GM15510 (cell line): ENCODE data around the gene PLA2G4D.

Experiments
- POLR2A ChIP-seq: IDR thresholded peaks from 3 replicates; pipeline ENCODE4 v1.6.1; 2011; ENCODE audit warnings: borderline replicate concordance; ENCODE audit not compliant: insufficient read length; ENCODE audit errors: extremely low read depth

The PLA2G4D gene

DNA sequence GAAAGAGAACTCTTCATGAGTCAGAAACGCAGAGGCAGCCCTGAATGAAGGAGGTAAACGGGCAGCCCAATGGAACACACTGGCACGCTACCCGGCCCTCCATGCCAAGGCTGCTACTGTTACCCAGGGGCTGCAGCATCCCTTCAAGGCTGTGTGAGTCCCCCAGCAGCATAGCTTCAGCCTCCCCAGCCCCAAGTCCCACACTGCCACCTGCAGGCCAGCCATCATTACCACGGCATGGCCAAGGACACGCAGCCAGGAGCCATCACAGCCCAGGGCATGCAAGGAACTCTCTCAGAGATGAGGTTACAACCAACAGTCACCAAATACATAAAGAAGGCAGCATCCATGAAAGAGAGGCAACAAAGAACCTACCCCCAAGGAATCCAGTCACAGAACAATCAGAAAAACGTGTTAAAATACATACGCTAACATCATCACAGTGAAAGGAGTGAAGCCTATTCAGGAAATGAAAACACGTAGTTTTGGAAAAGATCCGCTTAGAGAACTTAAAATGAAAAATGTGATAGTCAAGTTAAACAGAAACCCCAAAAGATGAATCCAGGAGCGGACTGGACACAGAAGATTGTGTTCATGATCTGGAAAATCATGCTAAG lies 39.6 kb upstream of the PLA2G4D start:
- TF ChIP-seq POLR2A, result no peak

DNA sequence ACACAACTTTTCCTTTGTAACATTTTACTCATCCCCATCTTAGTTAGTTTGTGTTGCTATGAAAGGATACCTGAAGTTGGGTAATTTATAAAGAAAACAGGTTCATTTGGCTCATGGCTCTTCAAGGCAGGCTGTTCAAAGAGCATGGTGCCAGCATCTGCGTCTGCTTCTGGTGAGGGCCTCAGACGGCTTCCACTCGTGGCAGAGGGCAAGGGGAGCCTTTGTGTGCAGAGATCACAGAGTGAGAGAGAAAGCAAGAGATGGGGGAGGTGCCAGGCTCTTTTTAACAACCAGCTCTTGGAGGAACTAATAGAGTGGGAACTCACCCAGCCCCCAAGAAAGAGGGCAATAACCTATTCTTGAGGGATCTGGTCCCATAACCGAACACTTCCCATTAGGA lies 39.0 kb upstream of the PLA2G4D start:
- TF ChIP-seq POLR2A, result no peak

DNA sequence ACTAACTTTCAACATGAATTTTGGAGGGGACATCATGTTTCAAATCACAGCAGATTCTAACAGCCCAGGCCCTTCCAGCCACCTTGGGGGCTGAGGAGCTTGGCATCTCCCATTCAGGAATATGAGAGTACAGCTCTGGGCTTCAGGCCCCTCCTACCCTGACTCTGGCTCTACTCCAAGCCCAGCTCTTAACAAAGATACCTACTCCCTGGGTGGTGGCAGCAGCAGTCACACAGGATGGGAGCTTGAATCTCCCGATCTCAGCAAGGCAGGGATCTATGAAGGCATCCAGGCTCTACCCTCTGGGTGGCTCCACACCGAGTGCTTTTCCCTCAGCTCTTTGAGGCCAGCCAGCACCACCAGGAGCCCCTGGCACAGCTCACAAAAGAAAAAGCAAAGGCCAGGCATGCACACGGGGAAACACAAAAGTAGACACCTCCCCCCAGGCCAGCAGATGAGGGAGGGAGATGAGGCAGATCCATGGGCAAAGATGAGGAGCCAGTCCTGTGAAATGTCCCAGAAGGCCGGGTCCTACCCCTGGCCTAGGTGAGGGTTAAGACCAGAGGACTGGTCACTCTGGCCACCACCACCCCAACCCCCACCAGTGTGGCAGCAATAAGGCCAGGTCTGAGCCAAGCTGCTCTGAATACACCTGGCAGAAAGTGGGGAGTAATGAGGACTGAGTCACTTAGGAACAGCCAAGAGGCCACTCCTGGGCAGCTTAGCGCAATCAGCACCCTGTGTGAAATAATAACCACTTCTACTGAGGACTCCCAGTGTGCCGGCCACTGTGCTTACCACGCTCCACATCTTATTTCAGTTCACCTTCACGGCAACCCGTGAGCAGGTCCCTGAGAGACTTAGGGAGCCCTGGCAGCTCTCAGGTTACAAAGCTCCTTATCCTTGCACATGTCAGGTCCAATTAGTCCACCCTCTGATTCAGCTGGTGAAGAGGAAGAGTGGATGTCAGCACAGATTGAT lies 37.8 kb upstream of the PLA2G4D start:
- no peak for TF ChIP-seq POLR2A

- no peak for TF ChIP-seq POLR2A
Observed at GRCh38 chr15:42131006-42131405, 36.6 kb upstream of the PLA2G4D start.

- no peak for TF ChIP-seq POLR2A
Observed at GRCh38 chr15:42130246-42130986, 36.1 kb upstream of the PLA2G4D start.

- TF ChIP-seq POLR2A, result no peak
Observed at GRCh38 chr15:42129364-42129763, 35.0 kb upstream of the PLA2G4D start.

- no peak for TF ChIP-seq POLR2A
Observed at GRCh38 chr15:42128476-42128875, 34.1 kb upstream of the PLA2G4D start.

DNA sequence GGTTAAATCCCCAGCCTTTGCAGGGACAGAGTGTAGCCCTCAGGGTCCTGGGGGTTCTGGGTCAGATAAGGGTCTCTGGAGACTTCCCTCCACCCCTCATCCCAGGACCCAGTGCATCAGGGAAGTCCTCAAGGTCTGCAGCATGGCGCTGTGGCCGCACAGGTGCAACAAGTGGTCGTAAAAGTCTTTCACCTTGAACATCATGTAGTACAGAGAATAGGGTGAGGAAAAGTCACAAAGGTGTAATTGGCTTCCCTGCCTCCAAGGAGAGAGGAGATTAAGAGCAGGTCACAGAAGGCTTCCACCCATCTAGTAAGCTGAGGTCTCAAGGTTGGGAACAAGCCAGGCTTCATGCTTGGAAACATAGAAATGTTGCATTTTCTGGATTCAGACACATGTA lies 29.2 kb upstream of the PLA2G4D start:
- no peak for TF ChIP-seq POLR2A

GRCh38 chr15:42121682-42122081 lies 27.3 kb upstream of the PLA2G4D start:
- no peak for TF ChIP-seq POLR2A

DNA sequence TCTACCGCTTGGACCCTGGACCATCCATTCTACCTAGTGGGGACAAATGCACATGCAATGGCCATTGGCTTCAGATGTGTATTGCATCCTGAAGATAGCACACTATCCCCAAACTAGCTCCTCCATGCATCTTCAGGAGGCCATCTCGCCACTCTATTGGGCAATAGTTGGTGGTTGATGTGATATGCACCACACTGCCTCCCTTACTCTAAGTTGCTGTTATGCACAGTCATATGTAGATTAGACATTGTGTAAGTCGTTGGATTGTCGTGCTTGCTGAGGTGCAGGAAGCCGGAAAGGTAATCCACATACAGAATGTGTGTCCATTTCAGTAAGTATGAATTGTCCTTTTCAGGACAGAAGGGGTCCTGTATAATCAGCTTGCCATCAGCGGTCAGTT lies 26.7 kb upstream of the PLA2G4D start:
- TF ChIP-seq POLR2A, result no peak

DNA sequence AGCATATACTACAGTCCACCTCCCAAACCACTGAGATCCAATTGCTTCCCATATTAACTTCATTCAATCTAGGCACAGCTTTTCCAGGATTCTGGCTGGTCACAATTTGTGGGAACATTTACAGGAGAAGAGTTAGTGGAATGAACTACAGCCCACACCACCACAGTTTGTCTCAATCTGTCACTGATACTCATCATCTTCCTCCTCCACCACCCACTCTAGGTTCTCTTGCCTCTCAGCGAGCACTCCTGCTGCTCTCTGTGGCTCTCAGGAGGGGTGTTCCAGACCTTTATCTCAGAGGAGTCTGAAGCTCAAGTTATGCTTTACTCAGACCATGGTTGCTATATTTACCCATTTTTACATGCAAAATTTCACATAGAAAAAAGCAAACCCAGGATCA lies 25.9 kb upstream of the PLA2G4D start:
- no peak for TF ChIP-seq POLR2A

DNA sequence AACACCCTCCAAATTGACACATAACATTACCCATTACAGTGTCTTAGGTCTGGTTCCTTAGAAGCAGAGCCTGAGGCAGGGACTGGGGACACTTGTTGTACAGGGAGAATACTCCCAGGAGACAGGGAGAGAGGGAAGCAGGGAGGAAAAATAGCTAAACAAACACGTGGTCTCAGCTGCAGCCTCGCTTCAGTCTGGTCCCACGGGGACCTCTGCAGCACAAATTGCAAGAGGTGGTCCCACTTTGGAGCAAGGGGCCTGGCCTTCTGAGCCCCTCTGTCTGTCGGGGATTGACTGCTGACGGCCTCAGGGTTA lies 25.0 kb upstream of the PLA2G4D start:
- TF ChIP-seq POLR2A, result no peak

DNA sequence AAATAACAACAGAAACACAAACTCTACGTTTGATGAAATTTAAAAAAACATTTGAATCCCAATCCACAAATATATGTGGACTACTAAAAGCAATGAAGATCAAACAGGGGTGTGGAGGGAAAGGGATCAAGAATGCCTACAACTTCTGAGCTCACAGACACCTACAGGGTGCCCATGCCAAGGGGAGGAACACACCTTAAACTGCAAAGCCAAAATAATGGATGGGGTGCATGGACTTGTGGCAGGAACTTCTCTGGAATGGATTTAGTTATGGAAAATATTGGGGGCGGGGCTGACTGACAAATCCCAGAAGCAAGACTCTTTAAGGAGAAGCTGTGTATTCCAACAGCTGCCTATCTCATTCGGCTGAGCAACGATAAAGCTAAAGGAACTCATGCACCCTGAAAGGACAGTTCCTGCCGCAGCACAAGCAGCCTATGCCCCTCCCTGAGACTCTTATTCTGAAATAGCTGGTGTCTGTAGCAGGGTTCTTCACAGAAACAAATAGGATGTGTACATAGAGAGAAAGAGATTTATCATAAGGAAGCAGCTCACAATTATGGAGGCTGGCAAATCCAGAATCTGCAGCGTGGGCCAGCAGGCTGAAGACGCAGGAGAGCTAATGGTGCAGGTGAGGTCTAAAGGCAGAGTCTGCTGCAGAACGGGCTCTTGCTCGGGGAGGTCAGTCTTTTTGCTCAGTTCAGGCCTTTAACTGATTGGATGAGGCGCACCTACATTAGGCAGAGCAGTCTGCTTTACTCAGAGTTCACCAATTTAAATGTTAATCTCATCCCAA lies 24.5 kb upstream of the PLA2G4D start:
- no peak for TF ChIP-seq POLR2A

DNA sequence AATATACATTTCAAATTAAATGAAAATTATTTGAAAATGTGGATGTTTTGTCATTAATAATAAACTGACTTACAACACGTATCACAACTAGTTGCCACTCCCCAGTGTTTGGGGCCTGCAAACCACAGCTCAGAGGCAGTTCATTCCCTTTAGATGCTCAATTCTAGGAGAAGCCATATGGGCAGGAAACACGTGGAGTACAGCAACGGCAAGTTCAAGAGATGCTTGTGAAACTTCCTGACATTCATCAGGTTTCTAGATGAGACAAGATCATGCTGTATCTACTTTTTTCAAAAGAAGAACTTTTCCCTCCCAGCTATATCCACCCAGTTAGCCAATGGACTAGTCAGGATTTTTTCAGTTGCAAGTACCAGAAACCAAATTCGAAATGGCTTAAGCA lies 17.6 kb upstream of the PLA2G4D start:
- TF ChIP-seq POLR2A, result no peak

GRCh38 chr15:42110367-42110766 lies 16.0 kb upstream of the PLA2G4D start:
- TF ChIP-seq POLR2A, result no peak
